K562 (cell line): ENCODE results near the gene PDE6B. TPM values are rescaled to one million over a fixed set of nuclear protein-coding genes. Genes with fewer than 3 reads are reported as not detected.

ENCODE experiments used
- ATF1 ChIP-seq, 2 experiments: fragments of 450-650 bp in 1 of 2; IDR thresholded peaks; 2 replicates each; pipeline ENCODE4 v1.6.1; 2016; ENCODE audit warnings: missing compliant biosample characterization in 1 of 2, missing genetic modification characterization in 1 of 2
- GABPB1 ChIP-seq: sonication (generic); formaldehyde crosslinking; IDR thresholded peaks from 2 replicates; pipeline ENCODE4 v1.8.0; 2022; ENCODE audit warnings: mild to moderate bottlenecking, missing genetic modification reagents
- KDM5B ChIP-seq: fragments of 200-600 bp; sonication (generic); IDR thresholded peaks from 2 replicates; pipeline ENCODE4 v1.6.1; 2012; ENCODE audit warnings: low read depth, mild to moderate bottlenecking, moderate library complexity, low read length, control low read depth, inconsistent platforms; ENCODE audit not compliant: insufficient replicate concordance
- MTA1 ChIP-seq: fragments of 450-650 bp; IDR thresholded peaks from 2 replicates; pipeline ENCODE4 v1.6.1; 2017; ENCODE audit warnings: borderline replicate concordance
- NEUROD1 ChIP-seq: fragments of 150-350 bp; IDR thresholded peaks from 2 replicates; pipeline ENCODE4 v1.6.1; 2014; ENCODE audit warnings: borderline replicate concordance, low read length, low read depth; ENCODE audit not compliant: partially characterized antibody
- NRF1 ChIP-seq, 2 experiments: fragments of 450-650 bp; IDR thresholded peaks in 1 of 2; conservative IDR thresholded peaks in 1 of 2; 2 replicates each; pipeline ENCODE4 v1.6.1; 2014; ENCODE audit warnings: mild to moderate bottlenecking in 2 of 2
- RREB1 ChIP-seq: fragments of 250-450 bp; sonication (Bioruptor Pico); IDR thresholded peaks from 2 replicates; pipeline ENCODE4 v1.4.0; 2020
- SMAD4 ChIP-seq: fragments of 250-450 bp; sonication (Bioruptor Pico); conservative IDR thresholded peaks from 2 replicates; pipeline ENCODE4 v1.8.0; 2021; ENCODE audit warnings: inconsistent platforms, mild to moderate bottlenecking, moderate library complexity
- SMARCE1 ChIP-seq: fragments of 450-650 bp; IDR thresholded peaks from 2 replicates; pipeline ENCODE4 v1.7.1; 2016; ENCODE audit warnings: mild to moderate bottlenecking
- ZBTB33 ChIP-seq: sonication (generic); formaldehyde crosslinking; IDR thresholded peaks from 2 replicates; pipeline ENCODE4 v1.8.1; 2023; ENCODE audit warnings: mild to moderate bottlenecking, missing genetic modification reagents
- ZBTB7A ChIP-seq: IDR thresholded peaks from 2 replicates; pipeline ENCODE4 v1.6.1; 2011; ENCODE audit warnings: low read depth, mild to moderate bottlenecking, low read length, moderate library complexity, borderline replicate concordance; ENCODE audit not compliant: control insufficient read depth
- ZNF146 ChIP-seq: IDR thresholded peaks from one replicate; pipeline ENCODE4 v1.6.1; 2018; ENCODE audit warnings: missing compliant biosample characterization; ENCODE audit not compliant: unreplicated experiment
- ZNF23 ChIP-seq: fragments of 250-450 bp; sonication (Bioruptor Pico); IDR thresholded peaks from 2 replicates; pipeline ENCODE4 v1.4.0; 2020; ENCODE audit warnings: mild to moderate bottlenecking
- polyA plus RNA-seq, 8 experiments: library from polyadenylated mRNA; depleted of rRNA in 4 of 8; stranded (reverse) in 5 of 8; unstranded in 3 of 8; fragments of >200 nt; fragmentation: Nextera tagmentation in 2 of 8; fragmentation: Illumina TruSeq in 1 of 8; extraction: Ambion mirVana in 2 of 8; extraction: Trizol in 1 of 8; gene quantifications; 2 replicates each; pipeline versions ENCODE4 v1.2.1 to v1.2.3, GENCODE V29; 2011 to 2014; ENCODE audit warnings: inconsistent platforms in 1 of 8, missing spikeins in 1 of 8
- total RNA-seq, 7 experiments: library from RNA; depleted of rRNA in 6 of 7; stranded (reverse); fragments of >200 nt in 6 of 7; fragmentation: Illumina TruSeq in 2 of 7; extraction: Trizol in 2 of 7; gene quantifications; 2 replicates each; pipeline versions ENCODE4 v1.2.1 to v1.2.3, GENCODE V29; 2011 to 2021; ENCODE audit warnings: low replicate concordance in 1 of 7

Gene PDE6B
- total and polyA plus RNA-seq, 9 of the 15 experiments (the other 6 are each of a cell fraction or from before 2014, with no cell fraction given): 0.04 TPM; not detected in 8

- TF ChIP-seq SMAD4 (no peak), NRF1 (conservative IDR thresholded peaks at IDR 0.05 in 1 of 2, IDR thresholded peaks at IDR 0.05 in 1 of 2) (0 out of 4 replicates have a peak, but pooled peaks of 1 of the 2 experiments have one; percentile 10), ZBTB7A (peak; percentile 88), RREB1 (CRISPR knock-in tag) (no peak), ZNF146 (CRISPR knock-in tag) (no peak), KDM5B (no peak), MTA1 (no peak), GABPB1 (no peak), ZNF23 (CRISPR knock-in tag) (no peak), ZBTB33 (CRISPR knock-in tag) (peak; percentile 44; the same call in 1 of the 2 replicates), SMARCE1 (0 out of 2 replicates have a peak, but pooled peaks have one; percentile 24), NEUROD1 (peak; percentile 47), ATF1 (CRISPR knock-in tag; IDR thresholded peaks at IDR 0.05) (no peak), ATF1 (tag; IDR thresholded peaks at IDR 0.05) (no peak)
These were observed 58.7 kb downstream of the PDE6B start (continued) for GRCh38 chr4:683982-684622.
